AG09319 (cell line): ENCODE results near the gene TAS2R16.

Experiments used
- DNase-seq: peaks from one replicate; pipeline ENCODE4 v3.0.0-alpha.2; 2010; ENCODE audit warnings: low read depth; ENCODE audit errors: extremely low read depth
- TF ChIP-seq, protein P1 (sequence below): IDR thresholded peaks from 2 replicates; pipeline ENCODE4 v1.5.1; 2011; ENCODE audit warnings: low read depth, mild to moderate bottlenecking, inconsistent platforms, low read length, moderate library complexity

The TAS2R16 gene, protein sequence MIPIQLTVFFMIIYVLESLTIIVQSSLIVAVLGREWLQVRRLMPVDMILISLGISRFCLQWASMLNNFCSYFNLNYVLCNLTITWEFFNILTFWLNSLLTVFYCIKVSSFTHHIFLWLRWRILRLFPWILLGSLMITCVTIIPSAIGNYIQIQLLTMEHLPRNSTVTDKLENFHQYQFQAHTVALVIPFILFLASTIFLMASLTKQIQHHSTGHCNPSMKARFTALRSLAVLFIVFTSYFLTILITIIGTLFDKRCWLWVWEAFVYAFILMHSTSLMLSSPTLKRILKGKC

DNA sequence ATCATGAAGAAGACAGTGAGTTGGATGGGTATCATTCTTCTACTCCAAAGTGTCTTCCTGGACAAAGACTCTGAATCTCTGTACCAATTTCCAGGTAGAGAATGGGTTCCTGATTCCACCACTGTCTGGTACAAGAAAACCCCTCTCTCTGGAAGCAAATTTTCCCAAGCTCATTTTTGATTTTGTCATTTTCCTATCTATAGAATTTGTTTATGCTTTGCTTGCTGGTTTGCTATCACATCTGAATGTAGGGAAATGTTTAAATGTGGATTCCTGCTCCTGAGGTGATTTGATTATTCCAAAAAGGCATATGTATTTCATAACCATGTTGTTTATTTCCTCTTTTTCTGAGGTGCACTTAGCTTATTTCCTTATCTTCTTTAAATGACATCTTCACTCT is at the start of gene TAS2R16:
TAS2R16 (minus strand) TSS at position 101 of the 400 bp plus-strand sequence; CDS start at position 35, 66 bp downstream.
- TF ChIP-seq, protein P1, sequence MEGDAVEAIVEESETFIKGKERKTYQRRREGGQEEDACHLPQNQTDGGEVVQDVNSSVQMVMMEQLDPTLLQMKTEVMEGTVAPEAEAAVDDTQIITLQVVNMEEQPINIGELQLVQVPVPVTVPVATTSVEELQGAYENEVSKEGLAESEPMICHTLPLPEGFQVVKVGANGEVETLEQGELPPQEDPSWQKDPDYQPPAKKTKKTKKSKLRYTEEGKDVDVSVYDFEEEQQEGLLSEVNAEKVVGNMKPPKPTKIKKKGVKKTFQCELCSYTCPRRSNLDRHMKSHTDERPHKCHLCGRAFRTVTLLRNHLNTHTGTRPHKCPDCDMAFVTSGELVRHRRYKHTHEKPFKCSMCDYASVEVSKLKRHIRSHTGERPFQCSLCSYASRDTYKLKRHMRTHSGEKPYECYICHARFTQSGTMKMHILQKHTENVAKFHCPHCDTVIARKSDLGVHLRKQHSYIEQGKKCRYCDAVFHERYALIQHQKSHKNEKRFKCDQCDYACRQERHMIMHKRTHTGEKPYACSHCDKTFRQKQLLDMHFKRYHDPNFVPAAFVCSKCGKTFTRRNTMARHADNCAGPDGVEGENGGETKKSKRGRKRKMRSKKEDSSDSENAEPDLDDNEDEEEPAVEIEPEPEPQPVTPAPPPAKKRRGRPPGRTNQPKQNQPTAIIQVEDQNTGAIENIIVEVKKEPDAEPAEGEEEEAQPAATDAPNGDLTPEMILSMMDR = no peak
- no peak for DNase-seq

DNA sequence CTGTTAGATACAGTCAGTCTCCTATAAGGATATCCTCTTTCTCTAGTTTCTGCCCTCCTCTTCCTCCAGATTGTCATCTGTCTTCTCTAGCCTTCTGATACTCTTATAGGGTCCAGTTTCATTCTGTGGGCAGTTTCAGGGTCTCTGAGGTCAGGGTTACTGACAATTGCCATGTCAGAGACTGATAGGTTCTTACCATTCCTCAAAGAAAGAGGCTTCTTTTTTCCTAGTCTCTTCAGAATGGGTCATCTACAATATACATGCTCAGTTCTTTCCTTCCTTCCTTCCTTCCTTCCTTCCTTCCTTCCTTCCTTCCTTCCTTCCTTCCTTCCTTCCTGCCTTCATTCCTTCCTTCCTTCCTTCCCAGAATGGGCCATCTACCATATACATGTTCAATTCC is 48.1 kb upstream of the TAS2R16 start:
- TF ChIP-seq, protein P1 = no peak
- DNase-seq = no peak

DNA sequence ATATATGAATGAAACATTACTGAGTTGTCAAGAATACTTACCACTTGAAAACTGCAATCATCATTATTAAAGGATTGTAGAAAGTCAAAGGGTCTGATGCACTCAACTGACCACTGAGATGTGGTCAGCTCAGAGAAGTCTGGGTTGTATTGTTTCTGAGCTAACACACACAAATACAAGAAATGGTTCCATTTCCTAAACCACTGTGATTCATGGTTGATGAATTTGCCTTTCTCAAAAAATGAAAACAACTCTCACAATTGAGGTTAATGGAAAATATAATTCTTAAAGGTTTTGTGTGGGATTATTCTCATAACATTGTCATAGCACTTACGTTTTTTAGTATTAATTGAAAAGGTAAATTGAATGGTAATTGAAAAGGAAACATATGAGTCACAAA is 45.6 kb upstream of the TAS2R16 start:
- TF ChIP-seq, protein P1 = no peak
- no peak for DNase-seq

DNA sequence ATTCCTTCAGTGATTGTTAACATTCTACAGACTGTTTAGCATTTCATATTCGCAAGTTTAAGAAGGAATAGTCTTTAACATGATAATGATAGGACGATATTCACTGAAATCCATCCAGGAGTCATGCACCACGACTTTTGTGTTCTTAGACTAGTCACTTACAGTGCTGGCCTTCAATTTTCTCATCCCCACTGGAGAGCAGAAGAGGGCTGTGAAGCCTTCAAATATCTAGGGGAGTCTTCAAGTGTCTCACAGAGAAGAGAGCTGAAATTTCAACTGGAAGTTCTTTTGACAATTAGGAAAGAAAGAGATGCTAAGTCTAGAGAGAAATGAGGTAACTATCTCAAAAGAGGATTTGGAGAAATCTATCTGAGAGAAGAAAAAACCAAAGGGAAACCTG is 43.8 kb upstream of the TAS2R16 start:
- TF ChIP-seq, protein P1 = no peak
- DNase-seq = no peak

DNA sequence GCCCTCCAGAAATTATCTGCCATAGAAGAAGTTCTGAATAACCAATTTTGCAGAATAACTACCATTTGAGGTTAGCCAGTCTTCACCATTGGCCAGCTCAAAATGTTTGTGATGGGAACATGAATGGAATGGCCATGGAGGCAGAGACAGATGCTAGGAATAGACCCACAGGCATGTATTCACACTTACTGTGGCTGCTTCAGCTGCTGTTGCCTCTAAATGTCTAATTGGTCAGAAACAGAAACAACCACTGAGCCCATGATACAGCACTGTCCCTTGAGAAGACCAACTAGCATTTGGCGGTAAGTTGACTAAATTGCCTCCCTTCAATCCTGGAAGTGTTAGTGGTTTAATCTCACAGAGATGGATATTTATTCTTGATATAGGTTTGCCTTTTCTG is 38.6 kb upstream of the TAS2R16 start:
- TF ChIP-seq, protein P1 = no peak
- no peak for DNase-seq

DNA sequence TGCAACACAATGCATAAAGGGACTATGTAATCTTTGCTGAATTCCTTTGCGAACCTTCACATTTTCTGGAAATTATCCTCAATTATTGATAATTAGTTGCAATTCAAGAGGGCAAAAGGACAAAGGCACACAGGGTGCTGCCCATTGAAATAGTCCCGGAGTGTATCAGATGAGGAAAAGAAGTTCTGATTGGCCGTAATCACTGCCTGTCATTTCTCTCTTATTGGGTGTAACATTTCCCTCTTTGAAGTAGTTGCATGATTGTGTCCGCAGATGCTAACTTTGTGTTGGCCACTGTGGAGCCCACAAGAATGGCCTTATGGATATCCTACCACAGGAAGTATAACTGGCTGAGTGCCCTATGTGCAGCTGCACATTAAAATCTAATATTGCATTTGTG is 35.1 kb upstream of the TAS2R16 start:
- TF ChIP-seq, protein P1 = no peak
- no peak for DNase-seq

DNA sequence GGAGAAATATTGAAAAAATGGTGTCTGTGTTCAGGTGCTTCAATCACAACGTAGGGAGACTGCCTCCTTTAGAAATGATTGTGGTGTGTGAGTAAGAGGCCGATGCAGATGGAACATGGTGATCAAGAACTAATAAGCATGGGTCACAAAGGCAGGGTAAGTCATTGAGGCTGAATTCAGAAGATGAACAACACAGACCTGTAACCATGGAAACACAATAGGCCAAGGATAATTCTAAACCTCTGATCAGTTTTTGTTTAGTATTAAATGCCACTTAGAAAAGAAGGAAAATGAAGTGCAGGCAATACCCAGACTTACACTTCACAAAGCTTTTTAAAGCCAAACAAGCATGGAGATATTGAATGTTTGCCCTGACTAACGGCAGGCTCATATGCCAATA is 32.8 kb upstream of the TAS2R16 start:
- no peak for DNase-seq
- TF ChIP-seq, protein P1 = no peak
